Calu3 (cell line): Measurements from ENCODE around the gene PDZD2. TPM values are rescaled to one million over a fixed set of nuclear protein-coding genes. Genes with fewer than 3 reads are reported as not detected.

Experiments
- BruUV-seq: library from RNA; stranded (reverse); fragments of 400-500 nt; replicated peaks from 2 replicates; lab custom pipeline; 2021; lab: Mats Ljungman, UMichigan
- CTCF ChIA-PET: fragments of 300-600 bp; sonication (Branson Sonifier 250); formaldehyde crosslinking; loops from one replicate; lab custom pipeline; 2022; ENCODE audit warnings: antibody characterized with exemption; lab: Charles Lee
- DNase-seq: peaks from one replicate; pipeline ENCODE4 v3.0.0; 2022
- H3K27ac Mint-ChIP-seq: one replicate; pipeline ENCODE4 v1.8.0; 2022; ENCODE audit warnings: mixed read lengths; ENCODE audit not compliant: unreplicated experiment
- H3K27me3 Mint-ChIP-seq: one replicate; pipeline ENCODE4 v1.8.0; 2022; ENCODE audit warnings: mixed read lengths; ENCODE audit not compliant: unreplicated experiment
- H3K36me3 Mint-ChIP-seq: one replicate; pipeline ENCODE4 v1.8.0; 2022; ENCODE audit warnings: mild to moderate bottlenecking, moderate library complexity, mixed read lengths; ENCODE audit not compliant: insufficient read depth, unreplicated experiment
- H3K4me1 Mint-ChIP-seq: one replicate; pipeline ENCODE4 v1.8.0; 2022; ENCODE audit warnings: mild to moderate bottlenecking, low read depth, mixed read lengths; ENCODE audit not compliant: unreplicated experiment
- H3K4me3 Mint-ChIP-seq: one replicate; pipeline ENCODE4 v1.8.0; 2022; ENCODE audit warnings: mild to moderate bottlenecking, low read depth, moderate library complexity, mixed read lengths; ENCODE audit not compliant: unreplicated experiment
- H3K9me3 Mint-ChIP-seq: one replicate; pipeline ENCODE4 v1.8.0; 2022; ENCODE audit warnings: low read depth, mixed read lengths; ENCODE audit not compliant: unreplicated experiment
- CTCF ChIP-seq: fragments of 200-600 bp; IDR thresholded peaks from one replicate; pipeline ENCODE4 v1.8.0; 2022; ENCODE audit warnings: antibody characterized with exemption; ENCODE audit not compliant: unreplicated experiment
- intact Hi-C: fragments of 100-400 bp; cut with micrococcal nuclease; formaldehyde crosslinking; loops from one replicate; pipeline ENCODE4 v1.10.0; 2022; ENCODE audit not compliant: unreplicated experiment
- total RNA-seq: library from RNA; stranded (reverse); gene quantifications from 2 replicates; pipeline ENCODE4 v1.2.3, GENCODE V29; 2022

PDZD2 gene
- total RNA-seq, 1 experiment from 2014 or later, result 0.97 TPM

GRCh38 chr5:31825518-31826068, 186.7 kb downstream of the PDZD2 start:
- CTCF ChIA-PET, result interaction anchor here (0.8 to 2.9 kb wide), 6 partner anchors 17 to 521 kb away, joined by 3 to 24 read pairs (median 4); no protein-coding TSS in a partner anchor
- TF ChIP-seq CTCF, result peak; percentile 17
- peaks cover 4% of the 10 kb centered on the region for H3K9me3 Mint-ChIP-seq
- no peaks in the 10 kb centered on the region for H3K4me1 Mint-ChIP-seq
- intact Hi-C loops, result loop anchor here (1.0 to 5.0 kb wide), 4 partner anchors 251 to 787 kb away; no protein-coding TSS in a partner anchor
- peaks cover 25% of the 10 kb centered on the region for H3K27me3 Mint-ChIP-seq
- no TSS peak for BruUV-seq
- no peak overlapping the region for H3K4me3 Mint-ChIP-seq
- H3K36me3 Mint-ChIP-seq, result no peaks in the 10 kb centered on the region
- H3K27ac Mint-ChIP-seq, result no peak overlapping the region
- peak; percentile 59 for DNase-seq

GRCh38 chr5:31827867-31828266, 188.9 kb downstream of the PDZD2 start:
- intact Hi-C loops, result loop anchor here (5.0 kb wide), 1 partner anchor 784 kb away; no protein-coding TSS in a partner anchor
- no peak overlapping the region for H3K4me3 Mint-ChIP-seq
- BruUV-seq, result no TSS peak
- no peak overlapping the region for H3K27ac Mint-ChIP-seq
- TF ChIP-seq CTCF, result no peak
- DNase-seq, result no peak
- no peaks in the 10 kb centered on the region for H3K4me1 Mint-ChIP-seq
- H3K27me3 Mint-ChIP-seq, result peaks cover 25% of the 10 kb centered on the region
- H3K36me3 Mint-ChIP-seq, result no peaks in the 10 kb centered on the region
- H3K9me3 Mint-ChIP-seq, result peaks cover 6% of the 10 kb centered on the region
- CTCF ChIA-PET, result no interaction called here

GRCh38 chr5:31832966-31833365, 194.0 kb downstream of the PDZD2 start:
- no TSS peak for BruUV-seq
- TF ChIP-seq CTCF, result no peak
- no peak overlapping the region for H3K4me3 Mint-ChIP-seq
- H3K36me3 Mint-ChIP-seq, result no peaks in the 10 kb centered on the region
- peaks cover 4% of the 10 kb centered on the region for H3K9me3 Mint-ChIP-seq
- H3K4me1 Mint-ChIP-seq, result no peaks in the 10 kb centered on the region
- H3K27me3 Mint-ChIP-seq, result no peaks in the 10 kb centered on the region
- CTCF ChIA-PET, result no interaction called here
- no peak for DNase-seq
- intact Hi-C loops, result no loop called here
- no peak overlapping the region for H3K27ac Mint-ChIP-seq

- no peaks in the 10 kb centered on the region for H3K36me3 Mint-ChIP-seq
- DNase-seq, result no peak
- H3K27me3 Mint-ChIP-seq, result no peaks in the 10 kb centered on the region
- TF ChIP-seq CTCF, result no peak
- intact Hi-C loops, result no loop called here
- peaks cover 4% of the 10 kb centered on the region for H3K9me3 Mint-ChIP-seq
- no TSS peak for BruUV-seq
- H3K4me3 Mint-ChIP-seq, result no peak overlapping the region
- no peak overlapping the region for H3K27ac Mint-ChIP-seq
- CTCF ChIA-PET, result no interaction called here
- no peaks in the 10 kb centered on the region for H3K4me1 Mint-ChIP-seq
These were observed 194.8 kb downstream of the PDZD2 start for GRCh38 chr5:31833710-31834109.
